Pancreas (tissue), 10 donors: ENCODE data around the gene IMPACT. TPM values are rescaled to one million over a fixed set of nuclear protein-coding genes. Genes with fewer than 3 reads are reported as not detected.

Experiments used
- ATAC-seq, 4 donors: fragments of 200-7000 bp; cut with Tn5 transposase; one replicate each; pipeline versions ENCODE4 v1.8.0 to v1.9.1; 2020; ENCODE audit warnings: mild to moderate bottlenecking in 4 of 4, moderate library complexity in 4 of 4
- DNase-seq, 6 donors: peaks; one replicate each; pipeline ENCODE4 v3.0.0-alpha.2; 2020
- FAIRE-seq: peaks from 2 replicates; lab custom pipeline; 2012; peaks lifted over from hg19 to GRCh38; lab: Jason Lieb, UNC
- H3K27ac ChIP-seq, 4 donors: fragments of 200-600 bp; sonication (generic); 1 replicate in 3 of 4; 2 replicates in 1 of 4; pipeline versions ENCODE4 v1.5.0 to v1.8.0; 2020
- H3K27me3 ChIP-seq, 4 donors: fragments of 200-600 bp; one replicate each; pipeline ENCODE4 v1.8.0; 2021
- H3K36me3 ChIP-seq, 3 donors: fragments of 200-600 bp; sonication (generic) in 1 of 3; one replicate each; pipeline versions ENCODE4 v1.5.0 to v1.8.0; 2020 to 2021
- H3K4me1 ChIP-seq, 3 donors: fragments of 200-600 bp; one replicate each; pipeline ENCODE4 v1.8.0; 2021
- H3K4me3 ChIP-seq, 4 donors: fragments of 200-600 bp; sonication (generic) in 2 of 4; one replicate each; pipeline versions ENCODE4 v1.5.0 to v1.8.0; 2020 to 2021
- H3K9me3 ChIP-seq, 4 donors: fragments of 200-600 bp; one replicate each; pipeline ENCODE4 v1.8.0; 2021
- WGBS, 2 donors: extraction: QIAGEN DNeasy Blood & Tissue Kit; methylation state at CpG; one replicate each; pipeline ENCODE4 v1.1.7; 2013; 5-methylcytosine and 5-hydroxymethylcytosine counted together
- intact Hi-C, 3 donors: fragments of 100-400 bp; cut with DNase I; formaldehyde crosslinking; loops; one replicate each; pipeline versions ENCODE4 v1.11.1 to v1.14.2; 2022
- polyA plus RNA-seq, 2 donors: library from polyadenylated mRNA; stranded (reverse); fragments of 200-250 nt; gene quantifications; one replicate each; pipeline ENCODE4 v1.2.3, GENCODE V29; 2013
- total RNA-seq, 6 donors: library from RNA; stranded (reverse); fragmentation: NEBNext Ultra II Directional in 4 of 6; extraction: Animal tissue kit (Norgen Biotek cat#: 25700) in 4 of 6; gene quantifications; one replicate each; pipeline versions ENCODE4 v1.2.1 to v1.2.4, GENCODE V29; 2021 to 2023
- TF ChIP-seq, protein P1 (sequence below), 4 donors: fragments of 200-600 bp; sonication (generic) in 3 of 4; IDR thresholded peaks; one replicate each; pipeline versions ENCODE4 v1.5.0 to v1.8.0; 2021; ENCODE audit warnings: antibody characterized with exemption in 4 of 4
- donor health status: healthy with polysubstance abuse.
- donor health status: DM: no; HTN: no; CAD: no; lungs with moderate emphysema.
- donor health status: DM: no; HTN: no; CAD: no.
- donor health status: control.
- donor health status: control.
- donor health status: Bipolar disorder and iron deficiency.
- donor health status: DM: yes; HTN: yes; CAD: no.
- donor health status: DM: no; HTN: no; CAD: no.
- donor health status: DM: no; HTN: no; CAD: no.
- donor health status: DM: yes; HTN: yes; CAD: no.

IMPACT gene
- total and polyA plus RNA-seq, 8 donors, result 7.1 to 23.7 (median 17.9) TPM

- no peak overlapping the region for H3K27ac ChIP-seq
- no peak for FAIRE-seq
- WGBS, 2 donors, result 83 to 86% methylated on average over 6 of the region's 6 CpGs
- TF ChIP-seq, protein P1, sequence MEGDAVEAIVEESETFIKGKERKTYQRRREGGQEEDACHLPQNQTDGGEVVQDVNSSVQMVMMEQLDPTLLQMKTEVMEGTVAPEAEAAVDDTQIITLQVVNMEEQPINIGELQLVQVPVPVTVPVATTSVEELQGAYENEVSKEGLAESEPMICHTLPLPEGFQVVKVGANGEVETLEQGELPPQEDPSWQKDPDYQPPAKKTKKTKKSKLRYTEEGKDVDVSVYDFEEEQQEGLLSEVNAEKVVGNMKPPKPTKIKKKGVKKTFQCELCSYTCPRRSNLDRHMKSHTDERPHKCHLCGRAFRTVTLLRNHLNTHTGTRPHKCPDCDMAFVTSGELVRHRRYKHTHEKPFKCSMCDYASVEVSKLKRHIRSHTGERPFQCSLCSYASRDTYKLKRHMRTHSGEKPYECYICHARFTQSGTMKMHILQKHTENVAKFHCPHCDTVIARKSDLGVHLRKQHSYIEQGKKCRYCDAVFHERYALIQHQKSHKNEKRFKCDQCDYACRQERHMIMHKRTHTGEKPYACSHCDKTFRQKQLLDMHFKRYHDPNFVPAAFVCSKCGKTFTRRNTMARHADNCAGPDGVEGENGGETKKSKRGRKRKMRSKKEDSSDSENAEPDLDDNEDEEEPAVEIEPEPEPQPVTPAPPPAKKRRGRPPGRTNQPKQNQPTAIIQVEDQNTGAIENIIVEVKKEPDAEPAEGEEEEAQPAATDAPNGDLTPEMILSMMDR (IDR thresholded peaks at IDR 0.05), result no peak
- no peak overlapping the region for H3K4me3 ChIP-seq
- H3K4me1 ChIP-seq, result no peaks in the 10 kb centered on the region
- H3K36me3 ChIP-seq, result no peaks in the 10 kb centered on the region
- no peak for DNase-seq
- H3K9me3 ChIP-seq, result no peaks in the 10 kb centered on the region
- no peak for ATAC-seq
- H3K27me3 ChIP-seq, result no peaks in the 10 kb centered on the region
- intact Hi-C loops, result no loop called here
Measured at GRCh38 chr18:24475926-24476589, 49.6 kb downstream of the IMPACT start.

GRCh38 chr18:24479371-24479770, 52.9 kb downstream of the IMPACT start:
- Histone ChIP-seq H3K27ac (no peak overlapping the region), H3K4me3 (no peak overlapping the region), H3K4me1 (no peaks in the 10 kb centered on the region), H3K27me3 (no peaks in the 10 kb centered on the region), H3K36me3 (no peaks in the 10 kb centered on the region), H3K9me3 (no peaks in the 10 kb centered on the region)
- FAIRE-seq (no peak), DNase-seq (no peak), ATAC-seq (no peak)
- intact Hi-C loops, result no loop called here
- TF ChIP-seq, protein P1 (IDR thresholded peaks at IDR 0.05), result no peak
- 77 to 84% methylated on average over 7 of the region's 7 CpGs for WGBS, 2 donors

DNA sequence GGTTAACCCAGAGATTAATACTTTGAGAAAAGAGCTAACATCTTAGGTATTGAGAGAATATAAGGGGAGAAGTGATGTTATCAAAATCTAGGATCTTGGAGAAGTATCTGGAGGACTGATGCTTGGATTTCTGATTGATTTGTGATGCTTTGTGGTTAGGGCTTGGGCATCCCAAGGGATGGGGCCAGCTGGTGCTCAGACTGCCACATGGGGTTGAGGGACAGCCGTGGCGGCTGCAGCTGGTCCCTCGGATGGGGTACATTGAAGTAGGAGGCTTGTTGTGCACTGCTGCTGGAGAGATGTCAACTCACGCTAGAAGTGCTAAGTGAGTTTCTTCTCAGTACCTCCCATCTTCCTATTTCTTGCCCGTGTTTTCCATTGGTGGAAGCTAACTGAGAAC, 56.4 kb downstream of the IMPACT start:
- ATAC-seq (no peak), DNase-seq (no peak), FAIRE-seq (no peak)
- Histone ChIP-seq H3K4me1 (no peaks in the 10 kb centered on the region), H3K27me3 (peaks cover 0 to 4% (median 2%) of the 10 kb centered on the region in 4 donors), H3K36me3 (no peaks in the 10 kb centered on the region), H3K4me3 (no peak overlapping the region), H3K9me3 (no peaks in the 10 kb centered on the region), H3K27ac (no peak overlapping the region)
- WGBS, 2 donors, result 84 to 86% methylated on average over 5 of the region's 5 CpGs
- TF ChIP-seq, protein P1 (IDR thresholded peaks at IDR 0.05), result no peak
- intact Hi-C loops, result loop anchor here in 1 of 3 donors (10.0 kb wide), 1 partner anchor 128 kb away; no protein-coding TSS in a partner anchor

DNA sequence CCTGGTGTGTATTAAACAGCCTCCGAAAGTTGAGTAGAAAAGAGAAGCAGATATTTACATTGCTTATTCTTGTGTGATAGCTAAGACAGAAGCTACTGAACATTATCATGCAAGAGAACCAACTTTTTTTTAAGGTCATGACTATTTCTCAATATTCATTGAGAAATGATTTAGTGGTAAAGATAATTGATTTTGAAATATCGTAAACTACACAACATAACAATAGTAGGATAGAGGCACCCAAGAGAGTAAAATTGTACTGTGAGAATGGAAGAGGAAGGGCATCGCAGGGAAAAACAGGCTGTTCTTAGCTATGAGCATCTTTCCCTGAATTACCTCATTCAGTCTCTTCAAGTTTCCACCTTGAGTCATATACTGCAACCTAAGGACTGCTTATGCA, 59.2 kb downstream of the IMPACT start:
- Histone ChIP-seq H3K27me3 (peaks cover 0 to 4% (median 2%) of the 10 kb centered on the region in 4 donors), H3K4me3 (no peak overlapping the region), H3K4me1 (no peaks in the 10 kb centered on the region), H3K36me3 (no peaks in the 10 kb centered on the region), H3K9me3 (no peaks in the 10 kb centered on the region), H3K27ac (no peak overlapping the region)
- intact Hi-C loops, result loop anchor here in 2 of 3 donors (5.0 to 10.0 kb wide), 2 partner anchors 128 to 131 kb away; no protein-coding TSS in a partner anchor
- WGBS, 2 donors, result 88 to 90% methylated on average over 3 of the region's 3 CpGs
- ATAC-seq (no peak), FAIRE-seq (no peak), DNase-seq (no peak)
- TF ChIP-seq, protein P1 (IDR thresholded peaks at IDR 0.05), result no peak

- Histone ChIP-seq H3K27me3 (peaks cover 0 to 4% (median 2%) of the 10 kb centered on the region in 4 donors), H3K9me3 (no peaks in the 10 kb centered on the region), H3K27ac (no peak overlapping the region), H3K4me3 (no peak overlapping the region), H3K4me1 (no peaks in the 10 kb centered on the region), H3K36me3 (no peaks in the 10 kb centered on the region)
- WGBS, 2 donors, result 31 to 32% methylated on average over 9 of the region's 9 CpGs
- no peak for FAIRE-seq
- DNase-seq, result no peak
- no peak for ATAC-seq
- intact Hi-C loops, result loop anchor here in 2 of 3 donors (5.0 to 10.0 kb wide), 2 partner anchors 129 to 132 kb away; no protein-coding TSS in a partner anchor
- TF ChIP-seq, protein P1 (IDR thresholded peaks at IDR 0.05), result no peak
Measured at GRCh38 chr18:24486684-24487083, 60.2 kb downstream of the IMPACT start.
